HCT116 (cell line): ENCODE data around the gene THAP10.
"Not testable (repeated sequence)": the region's sequence is repeated elsewhere in the genome, so short reads cannot be mapped to it uniquely, and the experiment has no call there.

Experiments
- ATF3 ChIP-seq: IDR thresholded peaks from 2 replicates; pipeline ENCODE4 v1.6.1; 2012
- CTCF ChIP-seq, 3 experiments: fragments of 200-600 bp in 1 of 3; sonication (generic) in 1 of 3; IDR thresholded peaks in 2 of 3; conservative IDR thresholded peaks in 1 of 3; 2 replicates each; pipeline ENCODE4 v1.5.1; 2012 to 2017; ENCODE audit warnings: low read depth in 2 of 3, low read length in 2 of 3, antibody characterized with exemption in 1 of 3, borderline replicate concordance in 1 of 3, control low read depth in 1 of 3, mild to moderate bottlenecking in 1 of 3, mixed read lengths in 1 of 3, mixed run types in 1 of 3, moderate library complexity in 1 of 3; ENCODE audit not compliant: insufficient read depth in 1 of 3
- ELF1 ChIP-seq: IDR thresholded peaks from 2 replicates; pipeline ENCODE4 v1.6.1; 2012; ENCODE audit warnings: low read depth, borderline replicate concordance
- EZH2phosphoT487 ChIP-seq: fragments of 200-600 bp; IDR thresholded peaks from 2 replicates; pipeline ENCODE4 v1.6.1; 2018; ENCODE audit warnings: antibody characterized with exemption, borderline replicate concordance
- JUND ChIP-seq: IDR thresholded peaks from 2 replicates; pipeline ENCODE4 v1.6.1; 2012
- POLR2A ChIP-seq: IDR thresholded peaks from 2 replicates; pipeline ENCODE4 v1.7.0; 2011; ENCODE audit warnings: borderline replicate concordance; ENCODE audit not compliant: insufficient read depth, insufficient read length; ENCODE audit errors: extremely low read depth
- POLR2AphosphoS5 ChIP-seq: IDR thresholded peaks from 2 replicates; pipeline ENCODE4 v1.6.1; 2011; ENCODE audit warnings: mild to moderate bottlenecking, low read depth, low read length, moderate library complexity
- RAD21 ChIP-seq: IDR thresholded peaks from 2 replicates; pipeline ENCODE4 v1.6.1; 2012; ENCODE audit warnings: low read depth, mild to moderate bottlenecking
- SP1 ChIP-seq: IDR thresholded peaks from 2 replicates; pipeline ENCODE4 v1.6.1; 2012; ENCODE audit warnings: low read depth
- SRF ChIP-seq: IDR thresholded peaks from 2 replicates; pipeline ENCODE4 v1.6.1; 2012; ENCODE audit warnings: low read depth

GRCh38 chr15:70871490-70871889, 20.7 kb downstream of the THAP10 start:
- not testable (repeated sequence) for TF ChIP-seq SRF; CTCF (IDR thresholded peaks at IDR 0.05 in 2 of 3, conservative IDR thresholded peaks at IDR 0.05 in 1 of 3; ENCODE audit: borderline replicate concordance in 1 of 3, insufficient read depth in 1 of 3, low read depth in 2 of 3, low read length in 2 of 3); EZH2phosphoT487; SP1; RAD21; JUND; POLR2A; ATF3; ELF1; POLR2AphosphoS5
